OCI-LY1 (cell line): ENCODE results near the gene ROR2.

ENCODE experiments used
- H2AFZ ChIP-seq: fragments of 200-600 bp; sonication (generic), shearing (Covaris generic); 2 replicates; pipeline ENCODE4 v1.6.0; 2014; ENCODE audit warnings: antibody characterized with exemption, mild to moderate bottlenecking, low read length
- H3F3A ChIP-seq: fragments of 200-600 bp; sonication (generic), shearing (Covaris generic); 2 replicates; pipeline ENCODE4 v1.6.0; 2014; ENCODE audit warnings: mild to moderate bottlenecking, antibody characterized with exemption, low read length, moderate library complexity; ENCODE audit not compliant: insufficient read depth
- H3K27ac ChIP-seq: fragments of 200-600 bp; sonication (generic); 2 replicates; pipeline ENCODE4 v1.5.1; 2014; ENCODE audit warnings: low read length, mixed run types, mild to moderate bottlenecking, low read depth; ENCODE audit not compliant: poor library complexity, severe bottlenecking
- H3K27me3 ChIP-seq: fragments of 200-600 bp; sonication (generic); 2 replicates; pipeline ENCODE4 v1.6.0; 2014; ENCODE audit warnings: antibody characterized with exemption, mild to moderate bottlenecking, low read length, moderate library complexity; ENCODE audit not compliant: insufficient read depth
- H3K36me3 ChIP-seq: fragments of 200-600 bp; sonication (generic); 2 replicates; pipeline ENCODE4 v1.6.1; 2014; ENCODE audit warnings: mild to moderate bottlenecking, antibody characterized with exemption, low read length, moderate library complexity, mixed read lengths; ENCODE audit not compliant: insufficient read depth
- H3K4me1 ChIP-seq: fragments of 200-600 bp; sonication (generic); 2 replicates; pipeline ENCODE4 v1.5.1; 2014; ENCODE audit warnings: mild to moderate bottlenecking, low read length, moderate library complexity; ENCODE audit not compliant: insufficient read depth, severe bottlenecking
- H3K4me2 ChIP-seq: fragments of 200-600 bp; sonication (generic), shearing (Covaris generic); 2 replicates; pipeline ENCODE4 v1.6.1; 2014; ENCODE audit warnings: low read length
- H3K4me3 ChIP-seq: fragments of 200-600 bp; sonication (generic); 2 replicates; pipeline ENCODE4 v1.5.1; 2014; ENCODE audit warnings: low read length, low read depth, mild to moderate bottlenecking, mixed read lengths; ENCODE audit not compliant: poor library complexity, severe bottlenecking
- H3K79me2 ChIP-seq: fragments of 200-600 bp; shearing (Covaris generic); 2 replicates; pipeline ENCODE4 v1.6.1; 2016; ENCODE audit warnings: mixed run types, low read length, mixed read lengths; ENCODE audit not compliant: insufficient read depth
- H3K9ac ChIP-seq: fragments of 200-600 bp; sonication (generic), shearing (Covaris generic); 2 replicates; pipeline ENCODE4 v1.6.1; 2014; ENCODE audit warnings: mild to moderate bottlenecking, low read length, mixed read lengths
- H3K9me2 ChIP-seq: fragments of 200-600 bp; sonication (generic), shearing (Covaris generic); 2 replicates; pipeline ENCODE4 v1.6.1; 2014; ENCODE audit warnings: low read depth, mild to moderate bottlenecking, low read length, mixed read lengths
- H3K9me3 ChIP-seq: fragments of 200-600 bp; shearing (Covaris generic); 2 replicates; pipeline ENCODE4 v1.6.1; 2014; ENCODE audit warnings: low read length, mixed read lengths
- H4K20me1 ChIP-seq: fragments of 200-600 bp; sonication (generic), shearing (Covaris generic); 2 replicates; pipeline ENCODE4 v1.6.0; 2016; ENCODE audit warnings: mild to moderate bottlenecking, low read length; ENCODE audit not compliant: insufficient read depth
- EZH2 ChIP-seq: fragments of 200-600 bp; sonication (generic), shearing (Covaris generic); IDR thresholded peaks from 2 replicates; pipeline ENCODE4 v1.8.0; 2017; ENCODE audit warnings: borderline replicate concordance, mixed run types, mild to moderate bottlenecking, antibody characterized with exemption, low read length, moderate library complexity, mixed read lengths
- TF ChIP-seq, protein P1 (sequence below): fragments of 200-600 bp; sonication (generic), shearing (Covaris generic); IDR thresholded peaks from 2 replicates; pipeline ENCODE4 v1.5.1; 2017; ENCODE audit warnings: mild to moderate bottlenecking, antibody characterized with exemption, low read length, moderate library complexity, mixed read lengths

The ROR2 gene

DNA sequence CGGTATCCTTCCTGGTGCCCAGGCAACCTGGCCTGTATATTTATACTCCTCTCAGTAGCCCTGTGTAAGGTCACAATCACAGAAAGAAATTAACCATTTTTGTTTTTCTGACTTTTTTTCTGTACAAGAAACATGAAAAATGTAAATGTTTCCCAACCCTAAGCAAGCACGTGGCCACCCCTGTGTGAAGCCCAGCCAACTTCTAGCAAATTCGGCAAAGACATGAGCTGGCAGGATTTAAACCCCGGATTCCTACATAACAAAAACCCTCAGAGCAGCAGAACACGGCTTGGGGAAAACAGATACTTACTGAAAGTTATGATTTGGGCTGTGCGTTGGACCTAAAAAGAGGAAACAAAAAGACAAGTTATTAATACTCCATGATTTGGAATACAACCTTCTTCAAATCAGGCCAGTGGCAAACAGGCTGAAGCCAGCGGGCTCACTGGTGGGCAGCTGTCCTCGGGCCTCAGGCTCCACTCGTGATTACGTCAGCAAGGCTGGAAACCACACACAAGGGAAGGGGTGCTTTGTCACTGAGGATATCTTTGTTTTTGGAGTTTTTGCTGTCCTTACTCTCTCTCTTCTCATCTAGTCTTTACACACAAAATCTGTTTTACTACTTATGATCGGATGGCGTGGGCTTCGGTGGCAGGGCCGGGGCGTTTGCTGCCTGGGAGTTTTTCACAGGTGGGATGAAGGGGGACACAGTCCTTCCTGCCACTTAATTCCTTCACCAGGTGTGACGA lies 194.1 kb downstream of the ROR2 start:
- Histone ChIP-seq H3K27ac (no peak overlapping the region), H3K9ac (no peak overlapping the region), H3K36me3 (no peaks in the 10 kb centered on the region), H3K27me3 (no peaks in the 10 kb centered on the region), H3K9me3 (no peaks in the 10 kb centered on the region), H4K20me1 (no peaks in the 10 kb centered on the region), H3K9me2 (no peaks in the 10 kb centered on the region), H2AFZ (no peak overlapping the region), H3K79me2 (no peaks in the 10 kb centered on the region), H3K4me1 (no peaks in the 10 kb centered on the region), H3K4me2 (no peak overlapping the region), H3K4me3 (no peak overlapping the region), H3F3A (no peaks in the 10 kb centered on the region)
- TF ChIP-seq, protein P1, sequence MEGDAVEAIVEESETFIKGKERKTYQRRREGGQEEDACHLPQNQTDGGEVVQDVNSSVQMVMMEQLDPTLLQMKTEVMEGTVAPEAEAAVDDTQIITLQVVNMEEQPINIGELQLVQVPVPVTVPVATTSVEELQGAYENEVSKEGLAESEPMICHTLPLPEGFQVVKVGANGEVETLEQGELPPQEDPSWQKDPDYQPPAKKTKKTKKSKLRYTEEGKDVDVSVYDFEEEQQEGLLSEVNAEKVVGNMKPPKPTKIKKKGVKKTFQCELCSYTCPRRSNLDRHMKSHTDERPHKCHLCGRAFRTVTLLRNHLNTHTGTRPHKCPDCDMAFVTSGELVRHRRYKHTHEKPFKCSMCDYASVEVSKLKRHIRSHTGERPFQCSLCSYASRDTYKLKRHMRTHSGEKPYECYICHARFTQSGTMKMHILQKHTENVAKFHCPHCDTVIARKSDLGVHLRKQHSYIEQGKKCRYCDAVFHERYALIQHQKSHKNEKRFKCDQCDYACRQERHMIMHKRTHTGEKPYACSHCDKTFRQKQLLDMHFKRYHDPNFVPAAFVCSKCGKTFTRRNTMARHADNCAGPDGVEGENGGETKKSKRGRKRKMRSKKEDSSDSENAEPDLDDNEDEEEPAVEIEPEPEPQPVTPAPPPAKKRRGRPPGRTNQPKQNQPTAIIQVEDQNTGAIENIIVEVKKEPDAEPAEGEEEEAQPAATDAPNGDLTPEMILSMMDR: no peak
- TF ChIP-seq EZH2: no peak

GRCh38 chr9:91753711-91754110 lies 196.3 kb downstream of the ROR2 start:
- no peaks in the 10 kb centered on the region for H4K20me1 ChIP-seq
- no peak overlapping the region for H3K9ac ChIP-seq
- no peaks in the 10 kb centered on the region for H3K4me1 ChIP-seq
- H3K79me2 ChIP-seq: no peaks in the 10 kb centered on the region
- H3K4me2 ChIP-seq: no peak overlapping the region
- no peak overlapping the region for H3K4me3 ChIP-seq
- H3K36me3 ChIP-seq: no peaks in the 10 kb centered on the region
- H2AFZ ChIP-seq: no peak overlapping the region
- no peaks in the 10 kb centered on the region for H3K9me2 ChIP-seq
- H3K9me3 ChIP-seq: no peaks in the 10 kb centered on the region
- no peak overlapping the region for H3K27ac ChIP-seq
- H3K27me3 ChIP-seq: 0 out of 2 replicates have a peak, but pooled peaks cover 4% of the 10 kb centered on the region
- TF ChIP-seq, protein P1: no peak
- no peak for TF ChIP-seq EZH2
- no peaks in the 10 kb centered on the region for H3F3A ChIP-seq

GRCh38 chr9:91751922-91752321 lies 198.1 kb downstream of the ROR2 start:
- H3K4me3 ChIP-seq: no peak overlapping the region
- H3K27me3 ChIP-seq: 0 out of 2 replicates have a peak, but pooled peaks cover 4% of the 10 kb centered on the region
- no peaks in the 10 kb centered on the region for H3K9me3 ChIP-seq
- H4K20me1 ChIP-seq: no peaks in the 10 kb centered on the region
- no peaks in the 10 kb centered on the region for H3F3A ChIP-seq
- H3K27ac ChIP-seq: no peak overlapping the region
- H2AFZ ChIP-seq: no peak overlapping the region
- H3K9me2 ChIP-seq: no peaks in the 10 kb centered on the region
- H3K36me3 ChIP-seq: no peaks in the 10 kb centered on the region
- TF ChIP-seq, protein P1: no peak
- no peak for TF ChIP-seq EZH2
- no peak overlapping the region for H3K9ac ChIP-seq
- H3K4me2 ChIP-seq: no peak overlapping the region
- no peaks in the 10 kb centered on the region for H3K4me1 ChIP-seq
- no peaks in the 10 kb centered on the region for H3K79me2 ChIP-seq
